HG03066 (cell line): ENCODE measurements around the gene HIRA.
"Not testable (repeated sequence)": the region's sequence is repeated elsewhere in the genome, so short reads cannot be mapped to it uniquely, and the experiment has no call there.

ENCODE experiments used
- ATAC-seq: cut with Tn5 transposase; IDR thresholded peaks from one replicate; pipeline ENCODE4 v1.9.1; 2021; ENCODE audit warnings: low read depth; ENCODE audit not compliant: unreplicated experiment

HIRA gene

GRCh38 chr22:19387038-19387437 is 44.5 kb downstream of the HIRA start:
- ATAC-seq, result no peak

- ATAC-seq, result no peak
Measured at GRCh38 chr22:19386248-19386647, 45.3 kb downstream of the HIRA start.

DNA sequence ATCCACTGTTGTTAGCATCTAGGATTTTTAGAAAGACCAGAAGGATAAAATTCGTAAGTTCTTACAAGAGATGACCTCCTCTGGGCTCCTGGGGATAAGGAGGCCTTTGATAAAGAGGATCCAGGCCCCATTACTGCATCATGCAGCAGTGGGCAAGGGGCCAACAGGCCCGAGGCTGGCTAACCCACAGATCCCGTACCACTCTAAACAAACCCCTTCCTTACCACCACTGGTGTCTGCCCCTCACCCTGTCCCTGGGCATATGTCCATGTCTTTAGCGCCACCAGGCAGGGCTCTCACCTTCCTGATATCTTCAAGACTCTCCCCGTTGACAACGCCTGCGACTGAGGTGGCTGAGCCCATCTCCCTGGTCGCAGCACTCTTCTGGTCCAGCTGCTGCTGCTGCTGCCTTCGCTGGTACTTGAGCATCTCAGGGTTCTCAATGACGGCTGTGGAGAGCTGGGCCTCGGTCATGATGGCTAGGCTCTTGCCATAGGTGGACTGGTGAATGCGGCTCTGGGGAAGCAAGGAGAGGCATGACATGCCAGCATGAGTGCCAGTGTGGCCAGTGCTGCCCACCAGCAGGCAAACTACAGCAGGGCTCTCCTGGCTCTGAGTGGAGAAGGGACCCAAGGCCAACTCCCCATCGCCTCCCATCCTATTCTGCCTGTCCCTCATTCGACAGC is 46.2 kb downstream of the HIRA start:
- no peak for ATAC-seq

DNA sequence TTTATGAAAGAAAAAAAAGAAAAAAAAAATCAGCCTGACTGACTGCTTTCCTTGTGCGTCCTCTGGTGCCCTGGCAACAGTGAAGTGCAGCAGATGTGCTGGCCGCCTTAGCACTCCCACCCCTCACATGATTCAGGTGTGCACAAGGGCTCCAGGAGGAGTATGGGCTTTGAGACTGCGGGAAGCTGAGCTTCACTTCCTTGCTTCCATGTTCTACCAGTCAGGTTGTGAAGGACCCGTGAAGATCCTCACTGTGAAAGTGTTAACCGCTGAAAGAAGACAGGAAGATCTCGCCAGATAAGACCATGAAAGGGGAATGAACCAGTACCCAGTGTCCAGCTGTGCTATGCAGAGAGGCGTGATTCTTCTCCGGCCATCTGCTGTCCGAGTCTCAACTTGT is 48.2 kb downstream of the HIRA start:
- ATAC-seq, result no peak

- no peak for ATAC-seq
Measured at GRCh38 chr22:19382240-19382639, 49.3 kb downstream of the HIRA start.

- no peak for ATAC-seq
Measured at GRCh38 chr22:19378344-19378674, 53.2 kb downstream of the HIRA start.

GRCh38 chr22:19377565-19378343 is 53.8 kb downstream of the HIRA start:
- no peak for ATAC-seq

DNA sequence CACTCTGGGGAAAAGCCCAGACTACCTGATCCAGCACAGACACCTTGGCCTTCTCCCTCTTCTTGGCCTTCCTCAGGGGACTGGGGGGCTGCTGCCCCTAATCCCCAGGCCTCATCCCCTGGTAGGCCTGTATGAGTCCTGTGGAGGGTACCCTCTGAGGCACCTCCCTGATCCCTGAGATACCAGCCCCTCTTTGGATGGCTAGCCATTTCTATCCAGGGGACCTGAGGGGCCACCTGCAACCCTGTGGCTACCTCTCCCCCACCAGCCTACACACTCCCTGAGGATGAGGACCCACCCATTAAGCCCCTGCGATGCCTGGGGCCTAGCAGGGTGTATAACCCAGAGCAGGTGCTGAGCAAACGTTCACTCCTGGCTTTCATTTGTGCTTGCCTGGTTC is 54.6 kb downstream of the HIRA start:
- ATAC-seq, result no peak

DNA sequence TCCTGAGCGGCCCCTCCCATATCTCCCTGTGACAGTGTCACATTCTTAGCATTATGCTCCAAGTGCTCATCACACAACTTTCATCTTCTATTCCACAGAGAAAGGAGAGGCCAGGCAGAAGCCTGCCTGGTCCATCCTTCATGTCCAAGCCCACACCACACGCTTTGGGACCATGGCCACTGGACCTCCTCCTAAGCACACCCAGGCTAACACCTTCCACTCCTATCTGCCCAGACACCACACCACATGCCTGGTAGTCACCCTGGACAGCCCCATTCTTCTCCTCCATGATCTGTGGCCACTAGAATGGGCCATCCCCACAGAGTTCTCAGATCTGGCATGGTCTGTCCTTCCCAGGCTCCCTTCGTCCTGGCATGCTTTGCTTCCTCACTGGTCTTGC is 55.3 kb downstream of the HIRA start:
- ATAC-seq, result no peak

DNA sequence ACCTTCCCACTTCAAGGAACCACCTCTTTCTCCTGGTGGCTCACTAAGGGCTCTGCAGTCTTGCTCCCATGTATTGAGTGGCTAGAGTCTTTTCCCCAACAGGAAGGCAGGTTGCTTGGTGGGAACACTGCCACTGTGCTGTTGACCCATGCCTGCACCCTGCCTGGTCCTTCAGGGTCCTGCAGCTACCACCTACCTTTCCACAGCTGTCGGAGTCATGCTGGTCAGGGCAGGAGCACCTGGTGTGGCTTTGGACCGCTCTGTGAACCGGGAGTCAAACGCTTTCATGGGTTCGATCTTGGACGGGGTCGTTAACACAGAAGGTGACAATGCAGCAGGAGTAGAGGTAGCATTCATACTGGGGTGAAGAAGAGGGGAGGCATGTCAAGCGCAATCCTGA is 56.1 kb downstream of the HIRA start:
- ATAC-seq, result no peak

DNA sequence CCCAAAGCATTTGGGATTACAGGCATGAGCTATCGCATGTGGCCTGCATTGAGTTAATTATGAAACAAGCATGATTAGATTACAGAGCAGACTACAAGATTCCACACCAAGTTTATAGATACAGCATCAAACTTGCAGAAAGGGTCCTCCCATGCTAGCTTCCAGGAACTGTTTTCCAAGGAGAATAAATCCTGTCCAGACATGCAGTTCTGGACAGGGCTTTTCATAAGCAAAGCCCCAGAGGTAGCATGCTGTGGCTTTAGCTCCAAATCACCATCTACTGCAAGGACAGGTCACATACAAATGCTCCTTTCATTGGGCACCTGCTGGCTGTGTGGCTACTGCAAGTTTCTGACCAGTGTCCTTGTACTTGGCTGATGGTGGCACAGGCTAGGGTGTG is 57.1 kb downstream of the HIRA start:
- no peak for ATAC-seq

DNA sequence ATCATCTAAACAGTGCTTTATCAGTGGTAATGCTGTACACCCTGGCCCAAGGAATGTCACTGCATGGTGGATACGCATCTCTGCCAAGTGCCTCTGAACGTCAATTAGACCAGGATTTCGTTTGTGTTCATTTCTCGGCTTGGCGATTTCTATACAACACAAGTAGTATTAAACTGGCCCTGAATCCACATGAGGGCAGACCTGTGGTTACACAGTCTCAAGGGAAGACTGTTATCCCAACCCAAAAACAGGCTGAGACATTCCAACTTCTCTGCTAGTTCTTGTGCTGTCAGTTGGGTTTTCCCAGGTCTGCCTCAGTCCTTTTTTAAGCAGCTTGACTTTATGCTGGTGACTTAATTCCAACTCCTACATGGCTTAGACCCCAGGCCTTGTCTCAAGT is 58.1 kb downstream of the HIRA start:
- no peak for ATAC-seq

DNA sequence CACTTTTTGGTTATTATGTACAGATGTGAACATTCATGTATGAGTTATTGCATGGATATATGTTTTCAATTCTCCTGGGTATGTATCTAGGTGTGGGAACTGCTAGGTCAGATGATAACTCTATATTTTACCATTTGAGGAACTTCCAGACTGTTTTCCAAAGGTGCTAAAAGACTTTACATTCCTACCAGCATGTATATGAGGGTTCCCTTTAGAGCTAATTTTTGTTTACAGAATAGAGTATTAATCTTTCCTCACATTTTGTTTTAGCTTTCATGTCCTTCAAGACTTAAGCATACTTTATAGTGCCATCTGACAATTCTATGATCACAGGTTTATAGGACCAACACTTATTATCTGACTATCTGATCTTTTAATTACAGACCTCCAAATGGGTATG is 59.6 kb downstream of the HIRA start:
- no peak for ATAC-seq

DNA sequence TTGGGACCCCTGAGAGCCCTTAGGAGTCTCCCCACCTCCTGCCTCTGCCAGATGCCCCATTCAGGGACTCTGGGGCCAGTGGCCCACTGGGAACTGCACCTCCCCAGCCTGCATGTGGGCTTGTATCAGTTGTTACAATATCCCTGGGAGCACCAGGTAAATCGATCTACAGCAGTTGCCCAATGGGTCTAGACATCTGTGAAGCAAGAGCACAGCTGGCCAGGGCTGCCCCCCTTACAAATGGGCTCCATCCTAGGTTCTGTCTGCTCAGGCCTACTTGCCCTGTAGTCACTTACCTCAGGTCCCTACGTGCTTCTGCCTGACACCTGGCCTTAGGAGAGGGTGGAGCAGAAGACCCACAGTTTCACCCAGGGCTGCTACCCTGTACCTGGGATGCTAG is 62.7 kb downstream of the HIRA start:
- ATAC-seq, result no peak

DNA sequence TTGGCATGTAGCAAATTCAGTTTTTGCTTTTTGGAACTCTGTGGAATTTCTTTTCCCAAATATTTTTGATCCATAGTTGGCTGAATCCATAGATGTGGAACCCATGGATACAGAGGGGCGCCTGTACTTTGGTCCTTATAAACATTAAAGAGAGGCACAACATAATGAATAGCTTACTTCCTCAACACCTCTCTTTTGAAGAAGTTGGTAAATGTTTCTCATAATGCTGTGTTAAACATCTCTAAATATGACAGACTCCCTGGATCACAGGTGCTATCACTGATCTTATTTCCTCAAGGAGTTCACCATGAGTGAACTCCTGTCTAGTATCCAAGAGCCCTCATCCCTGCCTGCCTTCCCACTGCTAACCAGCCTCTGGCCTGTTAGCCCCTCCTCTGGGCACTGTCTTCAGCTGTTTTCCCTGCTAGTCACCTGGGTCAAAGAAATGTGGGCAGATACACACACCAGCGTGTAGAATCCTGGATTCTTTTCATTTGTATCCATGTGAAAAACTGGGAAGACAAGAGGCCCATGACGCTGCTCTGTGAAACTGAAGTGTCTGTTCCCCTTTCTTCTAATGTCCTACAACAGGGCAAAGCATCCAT is 63.7 kb downstream of the HIRA start:
- ATAC-seq, result no peak

GRCh38 chr22:19363541-19363940 is 68.0 kb downstream of the HIRA start:
- ATAC-seq, result not testable (repeated sequence)

DNA sequence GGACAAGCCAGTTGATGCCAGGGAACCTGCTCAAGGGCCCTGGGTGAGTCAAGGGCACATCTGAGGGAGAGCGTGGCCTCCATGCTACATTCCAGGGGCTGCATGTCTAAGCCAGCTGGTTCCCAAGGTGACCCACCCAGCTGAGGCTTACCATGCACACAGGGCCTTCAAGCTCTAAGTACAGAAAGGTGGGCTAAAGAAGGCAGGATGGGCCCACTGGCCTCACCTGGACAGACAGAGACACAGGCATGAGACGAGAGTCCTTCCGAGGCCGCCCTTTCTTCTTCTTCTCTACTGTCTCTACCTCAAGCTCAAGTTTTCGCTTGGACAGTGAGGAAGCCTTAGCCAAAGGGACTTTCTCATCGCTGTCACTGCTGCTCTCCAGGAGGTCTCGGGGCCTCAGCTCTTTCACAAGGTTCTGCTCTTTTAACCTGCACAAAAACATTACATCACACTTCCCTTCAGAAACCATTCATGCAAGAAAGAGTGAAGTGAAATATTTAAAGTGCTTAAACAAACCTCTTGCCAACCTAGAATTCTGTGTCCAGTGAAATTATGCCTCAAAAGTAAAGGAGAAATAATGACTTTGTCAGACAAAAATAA is 69.9 kb downstream of the HIRA start:
- ATAC-seq, result peak; percentile 89

DNA sequence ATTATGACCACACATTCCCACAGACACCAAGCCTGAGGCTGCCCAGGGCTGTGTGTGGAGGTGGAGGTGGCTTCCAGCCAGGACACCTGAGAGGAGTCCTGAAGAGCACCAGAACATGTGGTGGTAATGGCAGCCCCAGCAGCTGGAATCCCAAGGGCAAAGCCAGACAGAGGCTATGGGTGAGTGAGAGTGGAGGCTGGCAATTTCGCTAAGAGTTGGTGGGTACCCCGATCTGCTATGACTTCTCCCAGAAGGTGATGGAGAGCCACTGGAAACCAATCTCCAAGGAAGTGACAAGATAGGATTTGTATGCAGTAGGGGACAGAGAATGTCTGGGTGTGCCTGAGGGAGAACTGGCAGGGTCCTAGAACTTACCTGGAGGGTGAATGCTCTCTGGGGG is 70.7 kb downstream of the HIRA start:
- no peak for ATAC-seq

- no peak for ATAC-seq
Measured at GRCh38 chr22:19360300-19360792, 71.2 kb downstream of the HIRA start.

DNA sequence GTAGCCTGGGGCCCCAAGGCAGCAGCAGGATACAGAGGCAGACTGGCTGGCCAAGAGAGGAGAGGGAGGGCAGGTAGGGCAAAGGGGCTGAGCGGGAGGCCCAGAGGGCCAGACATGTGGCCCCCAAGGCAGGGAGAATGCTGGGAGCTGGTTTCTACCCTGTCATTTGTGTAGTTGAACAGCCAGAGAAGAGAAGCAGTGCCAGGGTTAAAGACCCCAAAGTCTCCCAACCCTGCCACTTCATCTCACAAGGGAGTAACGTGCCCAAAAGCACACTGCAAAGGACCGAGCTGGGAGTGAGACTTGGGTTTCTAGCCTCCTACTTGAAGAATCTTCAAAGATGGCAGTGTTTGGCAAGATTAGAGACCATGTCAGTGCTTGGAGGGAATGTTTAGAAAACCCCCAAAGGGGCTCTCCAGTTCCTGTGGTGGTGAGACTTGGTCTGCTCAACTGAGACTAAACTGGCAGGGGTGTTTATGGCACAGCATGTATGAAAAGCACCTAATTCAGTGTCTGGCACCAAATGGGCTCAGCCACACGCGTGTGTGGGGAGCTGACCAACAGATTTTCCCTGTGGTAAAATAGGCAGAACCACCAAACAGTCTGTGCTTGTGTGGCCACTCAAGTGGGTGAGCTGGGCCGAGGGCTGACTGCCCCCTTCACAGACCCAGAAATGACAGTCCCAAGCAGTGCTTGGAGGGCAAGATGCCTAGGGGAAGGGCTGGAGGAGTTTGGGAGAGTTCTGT is 71.8 kb downstream of the HIRA start:
- ATAC-seq, result no peak
